ENCODE measurements around the gene TGFA. TPM values are rescaled to one million over a fixed set of nuclear protein-coding genes. Genes with fewer than 3 reads are reported as not detected.

TGFA gene
- total RNA-seq, 1 experiment from 2014 or later, result 8.1 TPM

GRCh38 chr2:70552501-70553333 is 909 bp downstream of the TGFA start:
- DNase-seq (ENCODE audit: low read depth), result peak; percentile 14

- no peak for DNase-seq (ENCODE audit: low read depth)
Observed at GRCh38 chr2:70551167-70551566, 2.5 kb downstream of the TGFA start.

- DNase-seq (ENCODE audit: low read depth), result no peak
Observed at GRCh38 chr2:70549962-70550361, 3.7 kb downstream of the TGFA start.

- no peak for DNase-seq (ENCODE audit: low read depth)
Observed at GRCh38 chr2:70549064-70549710, 4.4 kb downstream of the TGFA start.

DNA sequence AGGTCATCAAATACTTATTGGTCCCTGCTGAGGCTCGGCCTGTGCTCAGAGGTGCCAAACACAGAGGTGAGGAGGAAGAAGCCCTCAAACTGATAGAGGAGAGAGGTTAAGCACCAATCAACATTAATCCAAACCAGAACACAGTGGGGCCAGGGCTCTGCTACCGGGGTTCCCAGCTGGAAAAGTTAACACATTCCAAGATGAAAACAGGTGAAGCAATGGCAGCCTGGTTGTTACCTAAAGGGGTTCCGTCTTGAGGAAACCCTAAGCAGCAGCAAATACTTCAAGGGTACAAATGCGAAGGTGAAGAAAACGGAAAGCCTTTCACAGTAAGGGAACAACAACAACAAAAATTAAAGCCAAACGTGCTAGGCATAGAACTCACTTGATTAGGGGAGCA is 5.4 kb downstream of the TGFA start:
- DNase-seq (ENCODE audit: low read depth), result no peak

GRCh38 chr2:70546885-70547284 is 6.7 kb downstream of the TGFA start:
- no peak for DNase-seq (ENCODE audit: low read depth)

DNA sequence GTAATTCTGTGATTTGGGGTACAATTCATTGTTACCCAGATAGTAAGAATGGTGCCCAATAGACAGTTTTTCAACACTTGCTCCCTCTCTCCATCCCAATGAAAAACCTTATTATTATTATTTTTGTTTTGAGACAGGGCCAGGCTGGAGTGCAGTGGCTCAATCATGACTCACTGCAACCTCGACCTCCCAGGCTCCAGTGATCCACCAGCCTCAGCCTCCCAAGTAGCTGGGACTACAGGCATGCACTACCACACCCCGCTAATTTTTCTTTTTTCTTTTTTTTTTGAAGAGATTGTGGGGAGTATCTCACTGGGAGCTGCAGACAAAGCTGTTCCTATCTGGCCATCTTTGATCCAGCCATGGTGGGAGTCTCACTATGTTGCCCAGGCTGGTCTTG is 7.2 kb downstream of the TGFA start:
- peak; percentile 46 for DNase-seq (ENCODE audit: low read depth)

- peak; percentile 80 for DNase-seq (ENCODE audit: low read depth)
Observed at GRCh38 chr2:70541481-70542020, 12.1 kb downstream of the TGFA start.

DNA sequence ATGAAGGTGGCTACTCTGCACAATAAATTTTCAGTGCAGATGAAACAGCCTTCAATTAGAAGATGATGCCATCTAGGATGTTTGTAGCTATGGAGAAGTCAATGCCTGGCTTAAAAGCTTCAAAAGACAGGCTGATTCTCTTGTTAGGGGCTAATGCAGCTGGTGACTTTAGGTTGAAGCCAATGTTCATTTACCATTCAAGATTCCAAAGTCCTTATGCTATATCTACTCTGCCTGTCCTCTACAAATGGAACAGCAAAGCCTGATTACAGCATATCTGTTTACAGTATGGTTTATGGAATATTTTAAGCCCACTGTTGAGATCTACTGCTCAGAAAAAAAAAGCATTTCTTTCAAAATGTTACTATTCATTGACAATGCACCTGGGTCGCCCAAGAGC is 15.8 kb downstream of the TGFA start:
- no peak for DNase-seq (ENCODE audit: low read depth)

- peak; percentile 24 for DNase-seq (ENCODE audit: low read depth)
Observed at GRCh38 chr2:70536517-70537055, 17.0 kb downstream of the TGFA start.

GRCh38 chr2:70535573-70535972 is 18.1 kb downstream of the TGFA start:
- no peak for DNase-seq (ENCODE audit: low read depth)

DNA sequence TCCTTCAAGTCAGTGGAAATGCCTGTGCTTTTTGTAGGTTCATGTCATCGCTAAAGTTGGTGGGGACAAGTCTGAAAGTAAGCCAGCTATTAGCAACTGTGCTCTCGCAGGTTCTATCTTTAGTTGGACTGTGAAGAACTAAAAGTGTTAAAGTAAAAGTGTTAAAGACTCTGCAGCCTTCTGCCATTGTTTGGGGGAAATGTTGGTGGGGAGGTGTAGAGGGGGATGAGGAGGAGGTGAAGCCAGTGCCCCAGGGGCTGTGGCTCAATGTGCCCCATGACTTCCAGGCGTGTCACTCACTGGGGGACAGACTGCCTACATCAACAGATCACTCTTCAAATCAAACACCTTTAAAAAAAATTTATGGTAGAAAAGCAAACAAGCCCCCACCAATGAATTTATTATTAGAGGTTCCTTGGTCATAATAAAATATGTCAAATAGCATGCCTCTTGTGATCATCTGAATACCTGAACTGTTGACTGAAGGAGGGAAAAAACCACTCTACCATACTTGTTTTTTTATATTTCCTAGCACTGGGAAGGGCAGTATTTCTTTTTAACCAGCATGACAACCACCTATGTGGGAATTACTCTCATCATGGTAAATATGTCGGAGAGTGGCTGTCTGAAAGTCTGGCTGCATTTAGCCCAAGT is 19.3 kb downstream of the TGFA start:
- no peak for DNase-seq (ENCODE audit: low read depth)

DNA sequence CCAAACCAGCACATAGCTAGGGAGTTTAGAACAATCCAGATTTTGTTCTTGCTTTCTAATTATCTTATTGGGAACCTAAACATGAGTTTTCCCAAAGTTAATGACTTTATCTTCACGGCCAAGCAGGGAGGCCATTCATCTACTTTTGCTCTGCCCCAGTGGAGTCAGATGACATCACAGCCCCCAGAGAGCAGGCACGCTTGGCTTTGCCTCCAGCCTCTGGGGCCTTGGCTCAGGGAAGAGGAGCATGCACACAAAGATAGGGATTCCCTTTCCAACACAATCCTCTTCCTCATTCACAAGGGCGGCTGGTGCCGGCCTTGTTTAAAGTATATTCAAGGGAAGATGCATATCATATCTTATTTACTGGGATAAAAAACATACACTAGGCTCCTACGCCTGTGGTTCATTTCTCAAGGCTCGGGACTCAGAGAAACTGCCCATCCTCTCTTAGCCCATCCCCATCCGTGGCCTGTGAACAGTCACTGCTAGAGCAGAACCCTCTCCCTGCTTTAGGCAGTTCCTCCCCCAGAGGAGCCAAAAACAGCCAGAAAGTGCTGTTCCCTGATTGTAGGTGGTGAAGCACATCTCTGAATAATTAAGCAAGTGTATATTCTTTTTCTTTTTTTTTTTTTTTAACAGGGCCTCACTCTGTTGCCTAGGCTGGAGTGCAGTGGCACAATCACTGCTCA is 21.2 kb downstream of the TGFA start:
- DNase-seq (ENCODE audit: low read depth), result no peak

DNA sequence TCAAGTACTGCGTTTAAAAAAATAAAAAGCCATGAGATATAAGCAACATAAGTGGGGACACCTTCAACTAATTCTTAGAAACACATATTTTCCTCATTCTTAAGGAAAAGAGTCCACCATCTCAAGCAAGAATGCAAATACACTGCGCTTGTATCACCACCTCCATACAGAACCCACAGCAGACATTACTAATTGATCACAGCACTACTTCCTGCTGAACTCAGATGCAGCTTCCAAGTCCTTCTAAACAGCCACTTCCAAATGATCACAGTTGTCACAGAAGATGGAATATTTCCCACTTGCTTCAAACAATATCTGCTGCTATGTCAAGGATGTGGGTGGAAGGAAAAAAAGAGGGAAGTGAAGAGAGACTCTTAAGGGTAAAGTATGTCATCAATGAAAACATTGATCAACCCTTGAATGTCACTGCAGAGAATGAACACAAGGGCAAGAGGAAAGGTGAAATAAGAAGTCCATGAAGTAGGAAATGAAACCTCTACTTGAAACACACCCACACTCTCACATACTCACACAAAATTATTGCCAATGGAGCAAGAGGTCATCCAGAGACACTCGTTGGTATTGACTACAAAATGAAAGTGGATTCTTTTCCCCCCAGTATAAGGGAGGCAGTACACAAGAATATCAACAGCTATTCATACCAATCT is 22.1 kb downstream of the TGFA start:
- DNase-seq (ENCODE audit: low read depth), result no peak

- no peak for DNase-seq (ENCODE audit: low read depth)
Observed at GRCh38 chr2:70529610-70530009, 24.0 kb downstream of the TGFA start.

- no peak for DNase-seq (ENCODE audit: low read depth)
Observed at GRCh38 chr2:70528929-70529328, 24.7 kb downstream of the TGFA start.

GRCh38 chr2:70528276-70528675 is 25.4 kb downstream of the TGFA start:
- no peak for DNase-seq (ENCODE audit: low read depth)

DNA sequence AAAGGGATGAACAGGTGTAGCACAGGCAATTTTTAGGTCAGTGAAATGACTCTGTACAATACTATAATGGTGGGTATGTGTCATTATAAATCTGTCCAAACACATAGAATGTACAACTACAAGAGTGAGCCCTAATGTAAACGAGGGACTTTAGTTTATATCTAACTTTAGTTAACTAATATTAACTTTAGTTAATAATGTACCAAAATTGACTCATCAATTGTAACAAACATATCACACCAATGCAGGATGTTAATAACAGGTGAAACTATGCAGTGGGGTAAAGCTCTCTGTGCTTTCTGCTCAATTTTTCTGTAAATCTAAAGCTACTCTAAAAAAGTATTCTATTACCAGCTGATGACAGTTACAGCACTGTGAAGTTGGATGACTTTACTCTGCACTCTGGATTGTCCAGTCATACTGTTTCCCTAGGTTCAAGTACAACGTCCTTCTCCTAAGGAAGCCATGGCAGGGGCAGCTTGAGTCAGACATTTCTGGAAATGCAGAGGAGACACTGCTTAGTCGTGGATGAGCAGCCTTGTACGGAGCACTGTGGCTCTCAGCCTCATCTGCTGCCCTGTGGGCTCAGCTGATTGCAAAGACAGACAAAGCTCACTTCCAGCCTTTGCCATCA is 26.1 kb downstream of the TGFA start:
- no peak for DNase-seq (ENCODE audit: low read depth)

GRCh38 chr2:70526126-70526525 is 27.5 kb downstream of the TGFA start:
- no peak for DNase-seq (ENCODE audit: low read depth)

GRCh38 chr2:70525032-70525431 is 28.6 kb downstream of the TGFA start:
- peak; percentile 64 for DNase-seq (ENCODE audit: low read depth)

Measured in M059J (cell line).